ENCODE results near the gene PTOV1. TPM values are rescaled to one million over a fixed set of nuclear protein-coding genes. Genes with fewer than 3 reads are reported as not detected.

Gene PTOV1
- total and polyA plus RNA-seq, 2 of the 13 experiments (the other 11 are each of a cell fraction or from before 2014, with no cell fraction given), result 63.5 to 68.5 TPM

GRCh38 chr19:49894011-49894664, 43.2 kb downstream of the PTOV1 start (continued):
- no peak for TF ChIP-seq AGO1 (IDR thresholded peaks at IDR 0.05; ENCODE audit: low read depth, low read length, poor library complexity, severe bottlenecking)
- TF ChIP-seq SAFB2 (CRISPR knock-in tag; IDR thresholded peaks at IDR 0.05; ENCODE audit: borderline replicate concordance, low read depth), result no peak
- no peak for TF ChIP-seq NRL (CRISPR knock-in tag; IDR thresholded peaks at IDR 0.05; ENCODE audit: borderline replicate concordance)
- TF ChIP-seq ZNF335 (CRISPR knock-in tag; IDR thresholded peaks at IDR 0.05), result no peak
- TF ChIP-seq MEIS1 (CRISPR knock-in tag; IDR thresholded peaks at IDR 0.05; ENCODE audit: borderline replicate concordance), result no peak
- no peak for TF ChIP-seq ZNF33B (CRISPR knock-in tag; IDR thresholded peaks at IDR 0.05)
- TF ChIP-seq ZNF749 (CRISPR knock-in tag; IDR thresholded peaks at IDR 0.05; ENCODE audit: borderline replicate concordance), result no peak
- no peak for TF ChIP-seq ZNF496 (CRISPR knock-in tag; IDR thresholded peaks at IDR 0.05; ENCODE audit: insufficient replicate concordance)
- TF ChIP-seq ZNF512 (CRISPR knock-in tag; IDR thresholded peaks at IDR 0.05), result no peak

- Histone ChIP-seq H3K9me3 (ENCODE audit: low read length) (no peaks in the 10 kb centered on the region), H2AFZ (ENCODE audit: low read length) (no peak overlapping the region), H4K20me1 (ENCODE audit: insufficient read depth, low read length) (no peaks in the 10 kb centered on the region), H3K27me3 (ENCODE audit: control insufficient read depth in 1 of 2, insufficient read depth in 2 of 2, low read length in 2 of 2) (peaks cover 9 to 17% of the 10 kb centered on the region in 2 experiments; a peak in 4 of 5 replicates), H3K4me1 (ENCODE audit: insufficient read depth, low read length) (peaks cover 18% of the 10 kb centered on the region), H3K27ac (ENCODE audit: extremely low read length, insufficient read depth, low read length) (no peak overlapping the region), H3K4me3 (replicated peaks in 1 of 3; ENCODE audit: insufficient read depth in 1 of 3, low read depth in 2 of 3, low read length in 3 of 3) (no peak overlapping the region), H3K9ac (ENCODE audit: insufficient read depth, low read depth, low read length) (no peak overlapping the region), H3K4me2 (ENCODE audit: low read depth, low read length) (no peak overlapping the region), H3K36me3 (replicated peaks in 1 of 2; ENCODE audit: control insufficient read depth in 1 of 2, insufficient read depth in 2 of 2, low read length in 2 of 2) (no peaks in the 10 kb centered on the region), H3K79me2 (ENCODE audit: insufficient read depth, low read length) (no peaks in the 10 kb centered on the region)
- intact Hi-C loops (cut with micrococcal nuclease; ENCODE audit: unreplicated experiment), result no loop called here
- FAIRE-seq, result no peak
- no TSS peak for BruUV-seq (replicated peaks)
- TF ChIP-seq ARID2 (CRISPR knock-in tag; IDR thresholded peaks at IDR 0.05; ENCODE audit: borderline replicate concordance) (no peak), NAIF1 (CRISPR knock-in tag; IDR thresholded peaks at IDR 0.05; ENCODE audit: borderline replicate concordance) (no peak), TFAP4 (IDR thresholded peaks at IDR 0.05; ENCODE audit: borderline replicate concordance, low read depth) (no peak), ZFP36L2 (CRISPR knock-in tag; IDR thresholded peaks at IDR 0.05) (no peak)
- no peak for DNase-seq (ENCODE audit: low spot score)
- CTCF ChIA-PET (ENCODE audit: low intra/inter-chr PET ratio, low total read pairs), result no interaction called here
- no peak for ATAC-seq
- POLR2A ChIA-PET, result no interaction called here
- in situ Hi-C loops (cut with HindIII; ENCODE audit: extremely low pct_ligation_motif_present, low pct_unique_long_range_greater_than_20kb), result no loop called here
- 61% methylated on average over 8 of the region's 17 CpGs for WGBS (ENCODE audit: low lambda C conversion rate)
Observed at GRCh38 chr19:49894879-49895565, 44.1 kb downstream of the PTOV1 start.

Data from HepG2 (cell line).